Stimulated activated CD8-positive, alpha-beta memory T cell treated with anti-CD3 and anti-CD28 coated beads, Interleukin-4, amount 100 ng/mL, for 24 hours (primary cell): ENCODE measurements around the gene FGFR2.

Experiments
- DNase-seq: peaks from one replicate; pipeline ENCODE4 v3.0.0-alpha.2; 2020; ENCODE audit warnings: low read depth

The FGFR2 gene

GRCh38 chr10:121610798-121611323, 12.6 kb upstream of the FGFR2 start:
- DNase-seq = no peak

GRCh38 chr10:121609426-121610380, 11.5 kb upstream of the FGFR2 start:
- no peak for DNase-seq

- DNase-seq = no peak
These were observed 10.4 kb upstream of the FGFR2 start for GRCh38 chr10:121608469-121609190.

- DNase-seq = no peak
These were observed 9.2 kb upstream of the FGFR2 start for GRCh38 chr10:121607310-121608055.

- no peak for DNase-seq
These were observed 7.5 kb upstream of the FGFR2 start for GRCh38 chr10:121605708-121606107.

- no peak for DNase-seq
These were observed 3.2 kb upstream of the FGFR2 start for GRCh38 chr10:121601458-121601857.

GRCh38 chr10:121600611-121601010, 2.4 kb upstream of the FGFR2 start:
- DNase-seq = no peak

GRCh38 chr10:121599947-121600346, 1.7 kb upstream of the FGFR2 start:
- DNase-seq = no peak

GRCh38 chr10:121597504-121598262, 561 bp downstream of the FGFR2 start:
- DNase-seq = no peak

- DNase-seq = no peak
These were observed 1.3 kb downstream of the FGFR2 start for GRCh38 chr10:121596689-121597503.

GRCh38 chr10:121595806-121596688, 2.2 kb downstream of the FGFR2 start:
- DNase-seq = no peak

GRCh38 chr10:121595351-121595805, 2.9 kb downstream of the FGFR2 start:
- no peak for DNase-seq

GRCh38 chr10:121594623-121595350, 3.5 kb downstream of the FGFR2 start:
- DNase-seq = no peak

GRCh38 chr10:121594076-121594475, 4.2 kb downstream of the FGFR2 start:
- no peak for DNase-seq

GRCh38 chr10:121593281-121594075, 4.8 kb downstream of the FGFR2 start:
- DNase-seq = no peak

GRCh38 chr10:121592155-121592890, 5.9 kb downstream of the FGFR2 start:
- DNase-seq = no peak

- no peak for DNase-seq
These were observed 7.1 kb downstream of the FGFR2 start for GRCh38 chr10:121591186-121591585.
